Fibroblast of lung (primary cell): ENCODE data around the gene ZFPM1.

Experiments
- EZH2 ChIP-seq: IDR thresholded peaks from 2 replicates; pipeline ENCODE4 v1.5.1; 2012; ENCODE audit warnings: low read length, control low read depth, mild to moderate bottlenecking; ENCODE audit errors: missing control alignments
- TF ChIP-seq, protein P1 (sequence below), 2 donors: IDR thresholded peaks in 1 of 2; conservative IDR thresholded peaks in 1 of 2; 1 replicate in 1 of 2; 2 replicates in 1 of 2; pipeline ENCODE4 v1.5.1; 2011 to 2012; ENCODE audit warnings: low read length in 2 of 2, control low read depth in 1 of 2, inconsistent platforms in 1 of 2, low read depth in 1 of 2, mild to moderate bottlenecking in 1 of 2

- TF ChIP-seq, protein P1, sequence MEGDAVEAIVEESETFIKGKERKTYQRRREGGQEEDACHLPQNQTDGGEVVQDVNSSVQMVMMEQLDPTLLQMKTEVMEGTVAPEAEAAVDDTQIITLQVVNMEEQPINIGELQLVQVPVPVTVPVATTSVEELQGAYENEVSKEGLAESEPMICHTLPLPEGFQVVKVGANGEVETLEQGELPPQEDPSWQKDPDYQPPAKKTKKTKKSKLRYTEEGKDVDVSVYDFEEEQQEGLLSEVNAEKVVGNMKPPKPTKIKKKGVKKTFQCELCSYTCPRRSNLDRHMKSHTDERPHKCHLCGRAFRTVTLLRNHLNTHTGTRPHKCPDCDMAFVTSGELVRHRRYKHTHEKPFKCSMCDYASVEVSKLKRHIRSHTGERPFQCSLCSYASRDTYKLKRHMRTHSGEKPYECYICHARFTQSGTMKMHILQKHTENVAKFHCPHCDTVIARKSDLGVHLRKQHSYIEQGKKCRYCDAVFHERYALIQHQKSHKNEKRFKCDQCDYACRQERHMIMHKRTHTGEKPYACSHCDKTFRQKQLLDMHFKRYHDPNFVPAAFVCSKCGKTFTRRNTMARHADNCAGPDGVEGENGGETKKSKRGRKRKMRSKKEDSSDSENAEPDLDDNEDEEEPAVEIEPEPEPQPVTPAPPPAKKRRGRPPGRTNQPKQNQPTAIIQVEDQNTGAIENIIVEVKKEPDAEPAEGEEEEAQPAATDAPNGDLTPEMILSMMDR (conservative IDR thresholded peaks at IDR 0.05 in 1 of 2, IDR thresholded peaks at IDR 0.05 in 1 of 2; ENCODE audit: low read depth in 1 of 2, low read length in 2 of 2), result no peak
- TF ChIP-seq EZH2, result no peak
Observed at GRCh38 chr16:88467541-88467944, 14.5 kb downstream of the ZFPM1 start.
